ENCODE measurements around the gene KIF9. TPM values are rescaled to one million over a fixed set of nuclear protein-coding genes. Genes with fewer than 3 reads are reported as not detected.
A peak's percentile ranks its signal among the peaks of the same experiment; 100 is the strongest.

The KIF9 gene
- total RNA-seq, 1 experiment from 2014 or later, result 5.8 TPM

- TF ChIP-seq, protein P1, sequence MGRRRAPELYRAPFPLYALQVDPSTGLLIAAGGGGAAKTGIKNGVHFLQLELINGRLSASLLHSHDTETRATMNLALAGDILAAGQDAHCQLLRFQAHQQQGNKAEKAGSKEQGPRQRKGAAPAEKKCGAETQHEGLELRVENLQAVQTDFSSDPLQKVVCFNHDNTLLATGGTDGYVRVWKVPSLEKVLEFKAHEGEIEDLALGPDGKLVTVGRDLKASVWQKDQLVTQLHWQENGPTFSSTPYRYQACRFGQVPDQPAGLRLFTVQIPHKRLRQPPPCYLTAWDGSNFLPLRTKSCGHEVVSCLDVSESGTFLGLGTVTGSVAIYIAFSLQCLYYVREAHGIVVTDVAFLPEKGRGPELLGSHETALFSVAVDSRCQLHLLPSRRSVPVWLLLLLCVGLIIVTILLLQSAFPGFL (CRISPR knock-in tag; IDR thresholded peaks at IDR 0.05; ENCODE audit: borderline replicate concordance), result no peak
- TF ChIP-seq SMAD4 (CRISPR knock-in tag; IDR thresholded peaks at IDR 0.05) (no peak), ZNF263 (CRISPR knock-in tag; IDR thresholded peaks at IDR 0.05; ENCODE audit: low read depth) (no peak), CBFB (CRISPR knock-in tag; IDR thresholded peaks at IDR 0.05; ENCODE audit: low read depth) (no peak), TEAD4 (CRISPR knock-in tag; IDR thresholded peaks at IDR 0.05) (no peak), CREM (CRISPR knock-in tag; IDR thresholded peaks at IDR 0.05) (no peak), E2F5 (CRISPR knock-in tag; IDR thresholded peaks at IDR 0.05) (no peak), ESRRA (CRISPR knock-in tag; IDR thresholded peaks at IDR 0.05; ENCODE audit: borderline replicate concordance) (no peak), IRF2 (CRISPR knock-in tag; IDR thresholded peaks at IDR 0.05; ENCODE audit: borderline replicate concordance, low read depth) (no peak), MYBL2 (CRISPR knock-in tag; IDR thresholded peaks at IDR 0.05) (no peak), ZNF396 (CRISPR knock-in tag; IDR thresholded peaks at IDR 0.05; ENCODE audit: borderline replicate concordance) (no peak)
- TF ChIP-seq, protein P2, sequence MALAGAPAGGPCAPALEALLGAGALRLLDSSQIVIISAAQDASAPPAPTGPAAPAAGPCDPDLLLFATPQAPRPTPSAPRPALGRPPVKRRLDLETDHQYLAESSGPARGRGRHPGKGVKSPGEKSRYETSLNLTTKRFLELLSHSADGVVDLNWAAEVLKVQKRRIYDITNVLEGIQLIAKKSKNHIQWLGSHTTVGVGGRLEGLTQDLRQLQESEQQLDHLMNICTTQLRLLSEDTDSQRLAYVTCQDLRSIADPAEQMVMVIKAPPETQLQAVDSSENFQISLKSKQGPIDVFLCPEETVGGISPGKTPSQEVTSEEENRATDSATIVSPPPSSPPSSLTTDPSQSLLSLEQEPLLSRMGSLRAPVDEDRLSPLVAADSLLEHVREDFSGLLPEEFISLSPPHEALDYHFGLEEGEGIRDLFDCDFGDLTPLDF (CRISPR knock-in tag; IDR thresholded peaks at IDR 0.05), result no peak
- TF ChIP-seq, protein P3, sequence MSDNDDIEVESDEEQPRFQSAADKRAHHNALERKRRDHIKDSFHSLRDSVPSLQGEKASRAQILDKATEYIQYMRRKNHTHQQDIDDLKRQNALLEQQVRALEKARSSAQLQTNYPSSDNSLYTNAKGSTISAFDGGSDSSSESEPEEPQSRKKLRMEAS (CRISPR knock-in tag; IDR thresholded peaks at IDR 0.05), result no peak
- TF ChIP-seq, protein P4, sequence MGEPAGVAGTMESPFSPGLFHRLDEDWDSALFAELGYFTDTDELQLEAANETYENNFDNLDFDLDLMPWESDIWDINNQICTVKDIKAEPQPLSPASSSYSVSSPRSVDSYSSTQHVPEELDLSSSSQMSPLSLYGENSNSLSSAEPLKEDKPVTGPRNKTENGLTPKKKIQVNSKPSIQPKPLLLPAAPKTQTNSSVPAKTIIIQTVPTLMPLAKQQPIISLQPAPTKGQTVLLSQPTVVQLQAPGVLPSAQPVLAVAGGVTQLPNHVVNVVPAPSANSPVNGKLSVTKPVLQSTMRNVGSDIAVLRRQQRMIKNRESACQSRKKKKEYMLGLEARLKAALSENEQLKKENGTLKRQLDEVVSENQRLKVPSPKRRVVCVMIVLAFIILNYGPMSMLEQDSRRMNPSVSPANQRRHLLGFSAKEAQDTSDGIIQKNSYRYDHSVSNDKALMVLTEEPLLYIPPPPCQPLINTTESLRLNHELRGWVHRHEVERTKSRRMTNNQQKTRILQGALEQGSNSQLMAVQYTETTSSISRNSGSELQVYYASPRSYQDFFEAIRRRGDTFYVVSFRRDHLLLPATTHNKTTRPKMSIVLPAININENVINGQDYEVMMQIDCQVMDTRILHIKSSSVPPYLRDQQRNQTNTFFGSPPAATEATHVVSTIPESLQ (CRISPR knock-in tag; IDR thresholded peaks at IDR 0.05), result no peak
These were observed 32.6 kb upstream of the KIF9 start (continued) for GRCh38 chr3:47315069-47315647.

DNA sequence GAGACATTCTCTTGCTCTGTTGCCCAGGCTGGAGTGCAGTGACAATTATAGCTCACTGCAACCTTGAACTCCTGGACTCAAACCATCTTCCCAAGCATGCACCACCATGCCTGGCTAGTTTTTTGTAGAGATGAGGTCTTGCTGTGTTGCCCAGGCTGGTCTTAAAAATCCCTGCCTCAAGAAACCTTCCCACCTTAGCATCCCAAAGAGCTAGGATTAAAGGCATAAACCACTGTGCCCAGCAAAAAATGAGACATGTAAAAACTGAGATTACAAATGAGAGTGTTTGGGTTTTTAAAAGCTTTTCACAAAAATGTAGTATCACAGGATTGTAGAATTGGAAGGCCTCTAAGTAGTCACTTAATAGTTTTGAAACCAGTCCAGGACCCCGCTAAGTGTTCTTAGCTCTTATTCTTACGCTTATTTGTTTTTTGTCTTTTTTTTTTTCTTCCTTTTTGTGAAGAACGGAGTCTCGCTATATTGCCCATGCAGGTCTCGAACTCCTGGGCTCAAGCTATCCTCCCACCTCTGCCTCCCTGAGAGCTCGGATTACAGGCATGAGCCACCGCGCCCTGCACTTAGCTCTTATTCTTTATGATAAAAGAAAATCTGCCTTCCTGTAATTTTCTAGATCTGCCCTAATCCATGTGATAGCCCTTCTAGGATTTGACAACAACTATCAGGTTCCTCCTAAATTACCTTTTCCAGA lies 31.6 kb upstream of the KIF9 start:
- Mint-ChIP-seq H3K4me1 (peaks cover 8% of the 10 kb centered on the region), H3K4me3 (no peak overlapping the region), H3K27me3 (ENCODE audit: low read depth) (no peaks in the 10 kb centered on the region), H3K9me3 (peaks cover 9% of the 10 kb centered on the region), H3K36me3 (peaks cover 13% of the 10 kb centered on the region), H3K27ac (peak overlapping the region; percentile 13; the same call in 1 of the 2 replicates)
- DNase-seq (ENCODE audit: low spot score), result no peak
- POLR2A ChIA-PET, result interaction anchor here (0.5 kb wide), 1 partner anchor 337 kb away, joined by 3 read pairs; no protein-coding TSS in a partner anchor
- CTCF ChIA-PET, result interaction anchor here (0.7 to 1.7 kb wide), 5 partner anchors 10 to 311 kb away, joined by 3 to 10 read pairs (median 3); partner anchors contain the start of genes KIF9 and KLHL18
- ATAC-seq, result no peak
- TF ChIP-seq RORB (CRISPR knock-in tag; IDR thresholded peaks at IDR 0.05) (no peak), AR (CRISPR knock-in tag; IDR thresholded peaks at IDR 0.05) (no peak), CTCF (IDR thresholded peaks at IDR 0.05) (no peak), FOXP1 (CRISPR knock-in tag; IDR thresholded peaks at IDR 0.05; ENCODE audit: borderline replicate concordance) (no peak), ZNF219 (CRISPR knock-in tag; IDR thresholded peaks at IDR 0.05; ENCODE audit: borderline replicate concordance) (no peak), SP1 (CRISPR knock-in tag; conservative IDR thresholded peaks at IDR 0.05) (no peak), AFF4 (CRISPR knock-in tag; IDR thresholded peaks at IDR 0.05; ENCODE audit: borderline replicate concordance) (no peak)
